ENCODE results near the gene NUDT5.

NUDT5 gene

DNA sequence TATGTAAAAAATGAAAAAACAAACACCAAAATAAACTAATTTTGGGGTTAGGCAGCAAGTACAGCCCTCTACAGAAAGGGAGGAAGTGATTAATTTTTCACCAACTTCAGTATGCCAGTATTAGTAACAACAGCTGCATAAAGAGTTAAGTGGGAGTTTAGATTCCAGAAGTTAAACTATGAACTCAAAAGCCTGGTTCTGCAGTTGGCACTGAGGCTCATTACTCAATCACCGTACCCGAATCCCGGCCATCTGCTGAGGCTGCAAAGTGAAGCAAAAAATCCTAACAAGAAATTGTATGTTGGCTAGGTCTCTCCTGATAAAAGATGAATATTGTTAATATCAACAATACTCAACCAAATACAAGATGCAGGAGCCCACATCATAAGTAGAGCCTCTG is 4.0 kb downstream of the NUDT5 start:
- Histone ChIP-seq H3K27ac (ENCODE audit: low read depth, low read length) (no peak overlapping the region), H3K4me2 (ENCODE audit: low read length) (no peak overlapping the region), H3K4me1 (ENCODE audit: control insufficient read depth, low read length) (peaks cover 16% of the 10 kb centered on the region), H3K4me3 (ENCODE audit: low read length) (no peak overlapping the region), H3K36me3 (ENCODE audit: control insufficient read depth, low read length) (peaks cover 48% of the 10 kb centered on the region), H3F3A (ENCODE audit: control insufficient read depth, insufficient read depth) (no peaks in the 10 kb centered on the region; the same call in 1 of the 2 replicates), H3K27me3 (ENCODE audit: control insufficient read depth, low read length) (no peaks in the 10 kb centered on the region), H3K9me3 (ENCODE audit: control insufficient read depth, insufficient read depth, low read length) (no peaks in the 10 kb centered on the region), H3K9me2 (replicated peaks; ENCODE audit: control insufficient read depth, low read length) (no peaks in the 10 kb centered on the region), H3K79me2 (ENCODE audit: control insufficient read depth, low read length) (peaks cover 98% of the 10 kb centered on the region), H4K20me1 (ENCODE audit: control insufficient read depth, insufficient read depth, low read depth, low read length) (peaks cover 5% of the 10 kb centered on the region; the same call in 1 of the 2 replicates)
- no peak for TF ChIP-seq EZH2phosphoT487 (IDR thresholded peaks at IDR 0.05; ENCODE audit: borderline replicate concordance, low read length)
- TF ChIP-seq, protein P1, sequence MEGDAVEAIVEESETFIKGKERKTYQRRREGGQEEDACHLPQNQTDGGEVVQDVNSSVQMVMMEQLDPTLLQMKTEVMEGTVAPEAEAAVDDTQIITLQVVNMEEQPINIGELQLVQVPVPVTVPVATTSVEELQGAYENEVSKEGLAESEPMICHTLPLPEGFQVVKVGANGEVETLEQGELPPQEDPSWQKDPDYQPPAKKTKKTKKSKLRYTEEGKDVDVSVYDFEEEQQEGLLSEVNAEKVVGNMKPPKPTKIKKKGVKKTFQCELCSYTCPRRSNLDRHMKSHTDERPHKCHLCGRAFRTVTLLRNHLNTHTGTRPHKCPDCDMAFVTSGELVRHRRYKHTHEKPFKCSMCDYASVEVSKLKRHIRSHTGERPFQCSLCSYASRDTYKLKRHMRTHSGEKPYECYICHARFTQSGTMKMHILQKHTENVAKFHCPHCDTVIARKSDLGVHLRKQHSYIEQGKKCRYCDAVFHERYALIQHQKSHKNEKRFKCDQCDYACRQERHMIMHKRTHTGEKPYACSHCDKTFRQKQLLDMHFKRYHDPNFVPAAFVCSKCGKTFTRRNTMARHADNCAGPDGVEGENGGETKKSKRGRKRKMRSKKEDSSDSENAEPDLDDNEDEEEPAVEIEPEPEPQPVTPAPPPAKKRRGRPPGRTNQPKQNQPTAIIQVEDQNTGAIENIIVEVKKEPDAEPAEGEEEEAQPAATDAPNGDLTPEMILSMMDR (IDR thresholded peaks at IDR 0.05; ENCODE audit: low read depth, low read length, poor library complexity, severe bottlenecking) = no peak

DNA sequence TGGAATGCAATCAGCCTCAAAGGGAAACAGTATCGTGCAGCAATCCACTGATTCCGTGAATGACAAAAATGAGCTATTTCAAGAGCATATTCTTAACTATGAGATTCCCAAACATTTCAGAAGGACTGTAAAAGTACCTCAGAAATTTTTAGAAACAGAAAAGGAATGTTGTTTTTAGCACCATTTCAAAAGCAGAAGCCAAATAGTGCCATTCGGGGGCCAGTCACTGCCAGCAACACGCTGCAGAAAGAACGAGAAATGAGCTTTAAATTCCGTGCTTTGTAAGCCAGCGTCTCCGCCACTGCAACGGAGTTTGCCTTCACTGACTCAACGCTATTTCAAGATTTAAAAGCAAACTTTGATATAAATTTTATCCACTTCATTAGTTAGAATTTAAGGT is 6.3 kb downstream of the NUDT5 start:
- Histone ChIP-seq H3K79me2 (ENCODE audit: control insufficient read depth, low read length) (peaks cover 78% of the 10 kb centered on the region), H3K4me2 (ENCODE audit: low read length) (no peak overlapping the region), H4K20me1 (ENCODE audit: control insufficient read depth, insufficient read depth, low read depth, low read length) (peaks cover 5% of the 10 kb centered on the region; the same call in 1 of the 2 replicates), H3K4me1 (ENCODE audit: control insufficient read depth, low read length) (peaks cover 13% of the 10 kb centered on the region), H3K9me3 (ENCODE audit: control insufficient read depth, insufficient read depth, low read length) (no peaks in the 10 kb centered on the region), H3K36me3 (ENCODE audit: control insufficient read depth, low read length) (peaks cover 56% of the 10 kb centered on the region), H3F3A (ENCODE audit: control insufficient read depth, insufficient read depth) (peaks cover 3% of the 10 kb centered on the region; the same call in 1 of the 2 replicates), H3K27ac (ENCODE audit: low read depth, low read length) (no peak overlapping the region), H3K4me3 (ENCODE audit: low read length) (no peak overlapping the region), H3K9me2 (replicated peaks; ENCODE audit: control insufficient read depth, low read length) (no peaks in the 10 kb centered on the region), H3K27me3 (ENCODE audit: control insufficient read depth, low read length) (no peaks in the 10 kb centered on the region)
- TF ChIP-seq, protein P1 (IDR thresholded peaks at IDR 0.05; ENCODE audit: low read depth, low read length, poor library complexity, severe bottlenecking) = no peak
- TF ChIP-seq EZH2phosphoT487 (IDR thresholded peaks at IDR 0.05; ENCODE audit: borderline replicate concordance, low read length) = no peak

DNA sequence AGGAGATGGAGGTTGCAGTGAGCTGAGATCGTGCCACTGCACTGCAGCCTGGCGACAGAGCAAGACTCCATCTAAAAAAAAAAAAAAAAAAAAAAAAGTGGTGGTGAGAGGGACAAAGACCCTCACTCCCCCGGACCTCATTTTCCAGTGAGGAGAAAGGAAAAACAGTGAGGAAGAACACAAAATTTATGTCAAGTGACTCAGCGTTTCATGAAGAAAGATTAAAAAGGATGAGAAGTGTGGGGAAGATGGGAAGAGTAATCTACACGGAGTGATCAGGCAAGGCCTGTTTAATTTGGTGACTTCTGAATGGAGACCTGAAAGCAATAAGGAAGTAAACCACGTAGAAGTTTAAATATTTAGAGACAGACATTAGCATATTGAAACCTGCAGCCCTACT is 7.0 kb downstream of the NUDT5 start:
- Histone ChIP-seq H3K27ac (ENCODE audit: low read depth, low read length) (no peak overlapping the region), H3K27me3 (ENCODE audit: control insufficient read depth, low read length) (no peaks in the 10 kb centered on the region), H4K20me1 (ENCODE audit: control insufficient read depth, insufficient read depth, low read depth, low read length) (no peaks in the 10 kb centered on the region; the same call in 1 of the 2 replicates), H3F3A (ENCODE audit: control insufficient read depth, insufficient read depth) (peaks cover 3% of the 10 kb centered on the region; the same call in 1 of the 2 replicates), H3K4me1 (ENCODE audit: control insufficient read depth, low read length) (peaks cover 5% of the 10 kb centered on the region), H3K79me2 (ENCODE audit: control insufficient read depth, low read length) (peaks cover 71% of the 10 kb centered on the region), H3K36me3 (ENCODE audit: control insufficient read depth, low read length) (peaks cover 57% of the 10 kb centered on the region), H3K9me2 (replicated peaks; ENCODE audit: control insufficient read depth, low read length) (no peaks in the 10 kb centered on the region), H3K4me3 (ENCODE audit: low read length) (no peak overlapping the region), H3K4me2 (ENCODE audit: low read length) (no peak overlapping the region), H3K9me3 (ENCODE audit: control insufficient read depth, insufficient read depth, low read length) (no peaks in the 10 kb centered on the region)
- no peak for TF ChIP-seq EZH2phosphoT487 (IDR thresholded peaks at IDR 0.05; ENCODE audit: borderline replicate concordance, low read length)
- TF ChIP-seq, protein P1 (IDR thresholded peaks at IDR 0.05; ENCODE audit: low read depth, low read length, poor library complexity, severe bottlenecking) = no peak
